ENCODE results near the gene ARFGAP1.
"Not testable (repeated sequence)": the region's sequence is repeated elsewhere in the genome, so short reads cannot be mapped to it uniquely, and the experiment has no call there.

Gene ARFGAP1

DNA sequence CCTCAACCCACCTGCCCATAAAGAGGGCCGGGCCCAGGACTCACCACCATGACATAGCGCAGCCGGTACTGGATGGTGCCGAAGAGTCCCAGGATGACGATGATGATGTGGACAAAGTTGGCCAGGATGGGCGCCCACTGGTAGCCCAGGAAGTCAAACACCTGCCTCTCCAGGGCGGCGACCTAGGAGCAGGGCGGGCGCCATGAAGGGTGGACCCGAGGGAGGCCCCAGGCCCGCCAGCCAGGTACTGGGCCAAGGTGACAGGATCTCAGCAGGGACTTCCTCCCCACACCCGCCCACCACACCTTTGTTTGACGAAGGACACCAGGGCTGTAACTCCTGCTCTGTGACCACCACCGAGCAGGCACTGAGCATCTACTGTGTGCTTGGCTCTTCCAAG is 22.7 kb upstream of the ARFGAP1 start:
- ATAC-seq (ENCODE audit: low read depth) = no peak

DNA sequence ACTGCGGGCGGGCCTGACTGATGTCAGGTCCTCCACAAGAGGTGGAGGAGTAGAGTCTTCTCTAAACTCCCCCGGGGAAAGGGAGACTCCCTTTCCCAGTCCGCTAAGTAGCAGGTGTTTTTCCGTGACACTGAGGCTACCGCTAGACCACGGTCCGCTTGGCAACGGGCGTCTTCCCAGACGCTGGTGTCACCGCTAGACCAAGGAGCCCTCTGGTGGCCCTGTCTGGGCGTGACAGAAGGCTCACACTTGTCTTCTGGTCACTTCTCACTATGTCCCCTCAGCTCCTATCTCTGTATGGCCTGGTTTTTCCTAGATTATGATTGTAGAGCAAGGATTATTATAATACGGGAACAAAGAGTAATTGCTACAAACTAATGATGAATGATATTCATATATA is 21.3 kb upstream of the ARFGAP1 start:
- not testable (repeated sequence) for DNase-seq (ENCODE audit: low spot score); H3K36me3 ChIP-seq (ENCODE audit: low read depth); ATAC-seq (ENCODE audit: low read depth); H3K9me3 ChIP-seq (ENCODE audit: severe bottlenecking); H3K4me3 ChIP-seq (ENCODE audit: severe bottlenecking); H3K27ac ChIP-seq (ENCODE audit: poor library complexity, severe bottlenecking); H3K4me1 ChIP-seq (ENCODE audit: insufficient read depth, poor library complexity, severe bottlenecking)
- peaks cover 94% of the 10 kb centered on the region for H3K27me3 ChIP-seq (ENCODE audit: insufficient read depth, poor library complexity, severe bottlenecking)
- TF ChIP-seq, protein P1, sequence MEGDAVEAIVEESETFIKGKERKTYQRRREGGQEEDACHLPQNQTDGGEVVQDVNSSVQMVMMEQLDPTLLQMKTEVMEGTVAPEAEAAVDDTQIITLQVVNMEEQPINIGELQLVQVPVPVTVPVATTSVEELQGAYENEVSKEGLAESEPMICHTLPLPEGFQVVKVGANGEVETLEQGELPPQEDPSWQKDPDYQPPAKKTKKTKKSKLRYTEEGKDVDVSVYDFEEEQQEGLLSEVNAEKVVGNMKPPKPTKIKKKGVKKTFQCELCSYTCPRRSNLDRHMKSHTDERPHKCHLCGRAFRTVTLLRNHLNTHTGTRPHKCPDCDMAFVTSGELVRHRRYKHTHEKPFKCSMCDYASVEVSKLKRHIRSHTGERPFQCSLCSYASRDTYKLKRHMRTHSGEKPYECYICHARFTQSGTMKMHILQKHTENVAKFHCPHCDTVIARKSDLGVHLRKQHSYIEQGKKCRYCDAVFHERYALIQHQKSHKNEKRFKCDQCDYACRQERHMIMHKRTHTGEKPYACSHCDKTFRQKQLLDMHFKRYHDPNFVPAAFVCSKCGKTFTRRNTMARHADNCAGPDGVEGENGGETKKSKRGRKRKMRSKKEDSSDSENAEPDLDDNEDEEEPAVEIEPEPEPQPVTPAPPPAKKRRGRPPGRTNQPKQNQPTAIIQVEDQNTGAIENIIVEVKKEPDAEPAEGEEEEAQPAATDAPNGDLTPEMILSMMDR (IDR thresholded peaks at IDR 0.05; ENCODE audit: poor library complexity, severe bottlenecking) = peak; percentile 60

More for the DNA sequence above, 22.7 kb upstream of the ARFGAP1 start:
- no peak for DNase-seq (ENCODE audit: low spot score)
- Histone ChIP-seq H3K36me3 (ENCODE audit: low read depth) (no peaks in the 10 kb centered on the region), H3K27me3 (ENCODE audit: insufficient read depth, poor library complexity, severe bottlenecking) (peaks cover 94% of the 10 kb centered on the region), H3K9me3 (ENCODE audit: severe bottlenecking) (no peaks in the 10 kb centered on the region), H3K27ac (ENCODE audit: poor library complexity, severe bottlenecking) (no peak overlapping the region), H3K4me1 (ENCODE audit: insufficient read depth, poor library complexity, severe bottlenecking) (no peaks in the 10 kb centered on the region), H3K4me3 (ENCODE audit: severe bottlenecking) (no peak overlapping the region)
- TF ChIP-seq, protein P1 (IDR thresholded peaks at IDR 0.05; ENCODE audit: poor library complexity, severe bottlenecking) = no peak

DNA sequence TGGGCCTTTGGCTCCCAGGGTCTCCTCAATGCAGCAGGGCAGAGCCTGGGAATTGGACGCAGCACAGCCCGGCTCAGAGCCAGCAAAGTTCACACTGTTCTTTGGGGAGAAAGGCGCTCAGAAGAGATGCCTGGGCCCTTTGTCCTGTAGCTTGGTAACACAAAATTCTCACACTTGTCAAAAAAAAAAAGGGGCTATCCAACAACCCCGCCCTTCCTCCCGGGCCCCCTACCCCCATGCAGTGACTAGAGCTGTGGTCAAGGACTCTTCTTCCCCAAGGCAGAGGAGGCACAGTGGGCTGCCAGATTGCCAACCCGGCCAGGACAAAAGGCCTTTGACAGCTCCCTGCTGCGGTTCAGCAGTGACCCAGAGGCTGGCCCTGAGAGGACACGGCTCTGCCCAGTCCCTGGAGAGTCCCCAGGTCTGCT is 20.3 kb upstream of the ARFGAP1 start:
- DNase-seq (ENCODE audit: low spot score) = no peak
- H3K36me3 ChIP-seq (ENCODE audit: low read depth) = no peaks in the 10 kb centered on the region
- no peaks in the 10 kb centered on the region for H3K9me3 ChIP-seq (ENCODE audit: severe bottlenecking)
- H3K4me3 ChIP-seq (ENCODE audit: severe bottlenecking) = no peak overlapping the region
- TF ChIP-seq, protein P1 (IDR thresholded peaks at IDR 0.05; ENCODE audit: poor library complexity, severe bottlenecking) = no peak
- H3K4me1 ChIP-seq (ENCODE audit: insufficient read depth, poor library complexity, severe bottlenecking) = peaks cover 6% of the 10 kb centered on the region
- H3K27me3 ChIP-seq (ENCODE audit: insufficient read depth, poor library complexity, severe bottlenecking) = peaks cover 91% of the 10 kb centered on the region
- H3K27ac ChIP-seq (ENCODE audit: poor library complexity, severe bottlenecking) = no peak overlapping the region
- no peak for ATAC-seq (ENCODE audit: low read depth)

DNA sequence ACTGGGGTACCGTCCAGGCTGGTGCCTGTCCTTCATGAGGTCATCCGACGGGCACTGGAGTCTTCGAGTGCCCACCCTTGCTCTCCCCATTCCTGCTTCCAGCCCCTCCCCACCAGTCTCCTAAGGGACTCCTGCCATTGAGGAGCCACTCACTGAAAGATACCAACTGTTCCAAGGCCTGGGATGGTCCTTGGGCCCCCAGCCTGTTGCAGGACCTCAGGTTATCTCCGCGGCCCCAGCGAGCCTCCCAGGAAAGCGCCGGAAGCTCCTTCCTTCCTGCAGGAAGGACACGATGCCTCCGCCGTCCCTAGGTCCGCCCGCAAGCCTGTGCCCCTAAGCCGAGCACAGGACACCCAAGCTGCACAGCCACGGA is 19.6 kb upstream of the ARFGAP1 start:
- Histone ChIP-seq H3K4me1 (ENCODE audit: insufficient read depth, poor library complexity, severe bottlenecking) (peaks cover 6% of the 10 kb centered on the region), H3K27me3 (ENCODE audit: insufficient read depth, poor library complexity, severe bottlenecking) (peaks cover 83% of the 10 kb centered on the region), H3K9me3 (ENCODE audit: severe bottlenecking) (no peaks in the 10 kb centered on the region), H3K36me3 (ENCODE audit: low read depth) (no peaks in the 10 kb centered on the region), H3K27ac (ENCODE audit: poor library complexity, severe bottlenecking) (no peak overlapping the region), H3K4me3 (ENCODE audit: severe bottlenecking) (no peak overlapping the region)
- TF ChIP-seq, protein P1 (IDR thresholded peaks at IDR 0.05; ENCODE audit: poor library complexity, severe bottlenecking) = no peak
- DNase-seq (ENCODE audit: low spot score) = no peak
- no peak; the same call in 2 of the 3 replicates for ATAC-seq (ENCODE audit: low read depth)

DNA sequence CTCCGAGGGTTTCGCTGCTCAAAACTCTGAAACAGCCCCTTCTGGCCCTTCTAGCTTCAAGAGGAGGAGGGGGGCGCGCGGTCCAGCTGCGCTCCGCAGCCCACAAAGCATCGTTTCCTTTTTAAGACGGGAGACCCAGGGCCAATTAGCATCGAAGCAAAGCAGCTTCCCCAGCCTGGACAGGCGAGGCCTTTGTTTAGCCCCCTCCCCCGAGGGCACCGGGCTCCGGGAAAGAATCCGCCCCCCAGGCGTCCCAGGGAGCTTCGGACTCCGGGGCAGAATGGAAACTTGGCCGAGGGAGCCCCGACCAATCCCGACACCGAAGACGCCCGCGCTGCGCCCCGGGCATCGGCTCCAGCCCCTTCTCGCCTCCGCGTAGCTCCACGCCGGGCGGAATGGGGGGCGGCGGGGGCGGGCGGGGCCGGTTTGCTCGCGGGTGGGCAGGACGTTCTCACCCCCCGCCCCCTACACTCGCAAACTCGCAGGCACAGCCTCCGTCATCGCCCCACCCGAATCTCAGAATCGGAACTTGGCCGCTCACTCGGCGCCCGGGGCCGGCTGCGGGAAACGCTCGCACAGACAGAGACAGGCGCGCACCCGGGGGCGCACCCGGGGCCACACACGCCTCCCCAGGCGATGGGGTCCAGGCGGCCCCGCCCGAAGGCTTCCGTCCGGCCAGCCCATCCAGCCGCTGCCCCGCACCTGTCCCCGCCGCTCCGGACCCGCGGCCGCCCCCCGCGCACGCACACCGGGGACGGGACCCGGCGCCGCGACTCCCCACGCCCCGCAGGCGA is 19.0 kb upstream of the ARFGAP1 start:
- H3K27me3 ChIP-seq (ENCODE audit: insufficient read depth, poor library complexity, severe bottlenecking) = peaks cover 77% of the 10 kb centered on the region
- H3K27ac ChIP-seq (ENCODE audit: poor library complexity, severe bottlenecking) = no peak overlapping the region
- no peaks in the 10 kb centered on the region for H3K36me3 ChIP-seq (ENCODE audit: low read depth)
- H3K4me1 ChIP-seq (ENCODE audit: insufficient read depth, poor library complexity, severe bottlenecking) = peaks cover 6% of the 10 kb centered on the region
- TF ChIP-seq, protein P1 (IDR thresholded peaks at IDR 0.05; ENCODE audit: poor library complexity, severe bottlenecking) = no peak
- H3K4me3 ChIP-seq (ENCODE audit: severe bottlenecking) = peak overlapping the region; percentile 2
- ATAC-seq (ENCODE audit: low read depth) (no peak; the same call in 2 of the 3 replicates), DNase-seq (ENCODE audit: low spot score) (no peak)
- H3K9me3 ChIP-seq (ENCODE audit: severe bottlenecking) = no peaks in the 10 kb centered on the region

Measured in RWPE2 (cell line).